Colonic mucosa (tissue), 4 donors: ENCODE results near the gene KRT85. TPM values are rescaled to one million over a fixed set of nuclear protein-coding genes. Genes with fewer than 3 reads are reported as not detected.

Experiments used
- DNase-seq: peaks from one replicate; pipeline ENCODE4 v3.0.0-alpha.2; 2020
- H3K27ac ChIP-seq: fragments of 200-600 bp; one replicate; pipeline ENCODE4 v1.8.0; 2021
- H3K27me3 ChIP-seq: fragments of 200-600 bp; one replicate; pipeline ENCODE4 v1.8.0; 2021
- H3K36me3 ChIP-seq: fragments of 200-600 bp; one replicate; pipeline ENCODE4 v1.8.0; 2021
- H3K4me1 ChIP-seq: fragments of 200-600 bp; one replicate; pipeline ENCODE4 v1.8.0; 2021; ENCODE audit warnings: mild to moderate bottlenecking
- H3K4me3 ChIP-seq: fragments of 200-600 bp; one replicate; pipeline ENCODE4 v1.8.0; 2021
- H3K9ac ChIP-seq, 2 donors: one replicate each; pipeline ENCODE4 v1.7.0; 2013; ENCODE audit warnings: control low read depth in 2 of 2, low read depth in 2 of 2, low read length in 2 of 2
- H3K9me3 ChIP-seq: fragments of 200-600 bp; one replicate; pipeline ENCODE4 v1.8.0; 2021
- CTCF ChIP-seq: fragments of 200-600 bp; IDR thresholded peaks from one replicate; pipeline ENCODE4 v1.8.0; 2022; ENCODE audit warnings: antibody characterized with exemption, mild to moderate bottlenecking
- intact Hi-C: fragments of 100-400 bp; cut with DNase I; formaldehyde crosslinking; loops from one replicate; pipeline ENCODE4 v1.14.1; 2022
- total RNA-seq, 2 donors: library from RNA; stranded (reverse); fragmentation: NEBNext Ultra II Directional in 1 of 2; extraction: Animal tissue kit (Norgen Biotek cat#: 25700) in 1 of 2; gene quantifications; one replicate each; pipeline ENCODE4 v1.2.1, GENCODE V29; 2021
- donor health status: healthy.
- donor health status: DM: no; HTN: no; CAD: no.
- donor health status: DM: no; HTN: no; CAD: no.

KRT85 gene
- total RNA-seq, 2 donors from 2014 or later = not detected

GRCh38 chr12:52361553-52361952, 5.7 kb downstream of the KRT85 start:
- no peak for TF ChIP-seq CTCF
- H3K27ac ChIP-seq = no peak overlapping the region
- no peak overlapping the region for H3K4me3 ChIP-seq
- H3K27me3 ChIP-seq = no peaks in the 10 kb centered on the region
- H3K36me3 ChIP-seq = no peaks in the 10 kb centered on the region
- intact Hi-C loops = no loop called here
- H3K4me1 ChIP-seq = no peaks in the 10 kb centered on the region
- no peak for DNase-seq
- no peaks in the 10 kb centered on the region for H3K9me3 ChIP-seq
- H3K9ac ChIP-seq = no peak overlapping the region

DNA sequence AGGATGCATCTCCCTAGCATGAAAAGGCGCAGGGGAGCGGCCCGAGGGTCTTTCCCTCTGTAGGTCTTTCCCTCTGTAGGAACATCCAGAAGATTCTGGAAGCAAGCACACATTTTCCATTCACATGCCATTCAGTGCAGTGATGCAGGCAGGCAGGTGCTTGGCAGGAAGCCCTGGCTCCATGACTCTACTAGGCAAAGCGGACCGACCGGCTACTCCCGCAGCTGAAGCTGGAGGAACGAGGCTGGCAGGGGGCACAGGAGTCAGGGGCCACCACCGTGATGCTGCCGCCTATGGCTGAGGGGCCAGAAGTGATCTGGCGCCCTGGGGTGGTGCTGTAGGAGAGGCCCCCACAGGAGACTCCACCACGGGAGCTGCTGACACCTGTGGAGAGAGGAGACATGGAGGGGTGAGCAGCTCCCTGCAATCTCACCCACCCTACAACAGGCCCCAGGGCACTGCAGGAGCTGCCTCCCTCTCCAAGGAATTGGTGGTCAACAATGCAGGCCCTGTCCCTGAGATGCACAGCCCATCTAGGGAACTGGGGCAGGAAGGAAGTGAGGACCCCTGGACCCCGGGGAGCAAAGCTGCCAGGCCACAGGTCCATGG, 6.5 kb downstream of the KRT85 start:
- H3K9ac ChIP-seq = no peak overlapping the region
- intact Hi-C loops = no loop called here
- H3K27ac ChIP-seq = no peak overlapping the region
- no peaks in the 10 kb centered on the region for H3K4me1 ChIP-seq
- H3K4me3 ChIP-seq = no peak overlapping the region
- no peaks in the 10 kb centered on the region for H3K27me3 ChIP-seq
- no peaks in the 10 kb centered on the region for H3K36me3 ChIP-seq
- TF ChIP-seq CTCF = no peak
- no peaks in the 10 kb centered on the region for H3K9me3 ChIP-seq
- no peak for DNase-seq

DNA sequence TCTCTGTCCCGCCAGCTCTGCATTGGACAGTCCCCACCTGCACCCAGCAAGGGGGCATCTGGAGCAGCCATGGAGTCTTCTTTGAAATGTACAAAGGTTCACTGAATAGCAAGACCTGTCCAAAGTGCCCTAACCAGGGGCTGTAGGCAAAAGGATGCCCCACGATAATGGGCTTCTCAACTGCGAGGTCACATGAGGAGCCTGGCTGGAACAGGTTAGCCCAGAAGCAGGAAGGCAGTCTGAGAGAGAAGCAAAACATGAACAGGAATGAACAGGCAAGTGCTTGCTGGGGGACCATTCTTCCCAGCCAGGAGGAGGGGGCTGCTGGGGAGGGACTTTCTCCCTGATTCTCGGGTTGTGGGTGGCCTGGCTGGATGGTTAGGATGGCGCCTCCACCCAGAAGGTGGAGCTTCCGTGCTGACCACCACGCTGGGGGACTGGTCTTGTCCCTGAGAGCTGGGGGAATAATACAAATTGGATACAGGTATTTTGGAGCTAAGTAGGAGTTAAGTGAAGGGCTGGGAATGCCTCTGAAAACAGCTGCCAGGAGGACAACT, 7.1 kb downstream of the KRT85 start:
- Histone ChIP-seq H3K4me3 (no peak overlapping the region), H3K36me3 (no peaks in the 10 kb centered on the region), H3K9ac (no peak overlapping the region), H3K27ac (no peak overlapping the region), H3K9me3 (no peaks in the 10 kb centered on the region), H3K4me1 (no peaks in the 10 kb centered on the region), H3K27me3 (no peaks in the 10 kb centered on the region)
- no peak for DNase-seq
- intact Hi-C loops = no loop called here
- TF ChIP-seq CTCF = no peak

GRCh38 chr12:52359621-52360061, 7.6 kb downstream of the KRT85 start:
- no peaks in the 10 kb centered on the region for H3K27me3 ChIP-seq
- intact Hi-C loops = no loop called here
- H3K9ac ChIP-seq = no peak overlapping the region
- H3K36me3 ChIP-seq = no peaks in the 10 kb centered on the region
- H3K9me3 ChIP-seq = no peaks in the 10 kb centered on the region
- H3K4me1 ChIP-seq = no peaks in the 10 kb centered on the region
- TF ChIP-seq CTCF = no peak
- no peak overlapping the region for H3K27ac ChIP-seq
- H3K4me3 ChIP-seq = no peak overlapping the region
- no peak for DNase-seq

DNA sequence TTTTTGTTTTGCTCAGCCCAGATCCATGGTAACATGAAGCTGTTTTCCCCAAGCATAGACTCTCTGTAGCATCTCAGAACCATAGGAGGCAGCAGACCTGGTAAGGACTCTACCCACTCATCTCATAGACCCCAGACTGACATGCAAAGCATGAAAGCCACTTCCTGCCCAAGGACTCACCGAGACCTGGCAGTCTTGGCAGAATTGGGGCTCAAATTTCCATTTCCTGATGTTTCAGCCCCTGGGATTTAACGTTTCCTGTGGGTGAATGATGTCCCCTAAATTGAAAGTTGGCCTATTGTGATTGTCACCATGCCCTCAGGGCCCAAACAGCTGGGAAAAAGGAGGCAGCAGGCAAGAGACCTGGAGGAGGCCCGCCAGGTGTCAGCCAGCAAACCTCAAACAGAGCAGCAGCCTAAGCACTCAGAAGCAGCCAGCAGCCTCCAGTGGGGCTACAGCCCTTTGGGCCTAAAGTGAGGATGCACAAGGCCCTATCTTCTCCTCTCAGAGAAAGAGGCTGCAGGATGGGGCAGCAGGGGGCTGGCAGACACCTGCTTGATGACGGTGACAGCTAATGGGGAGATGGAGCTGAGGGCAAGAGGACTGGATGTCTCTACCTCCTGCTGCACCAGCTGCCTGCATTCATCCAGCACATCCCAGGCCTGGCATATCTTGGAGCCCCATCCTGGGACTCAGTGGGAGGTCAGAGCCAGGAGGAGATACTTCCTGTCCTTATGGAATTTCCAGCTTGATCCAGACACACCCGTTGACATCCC, 8.5 kb downstream of the KRT85 start:
- intact Hi-C loops = no loop called here
- TF ChIP-seq CTCF = no peak

More for the DNA sequence above, 8.5 kb downstream of the KRT85 start:
- Histone ChIP-seq H3K9me3 (no peaks in the 10 kb centered on the region), H3K27ac (no peak overlapping the region), H3K4me3 (no peak overlapping the region), H3K27me3 (no peaks in the 10 kb centered on the region), H3K36me3 (no peaks in the 10 kb centered on the region), H3K4me1 (no peaks in the 10 kb centered on the region), H3K9ac (no peak overlapping the region)
- no peak for DNase-seq
